NT2/D1 (cell line): ENCODE measurements around the gene ZNF77.

Source experiments
- DNase-seq: peaks from one replicate; pipeline ENCODE4 v3.0.0-alpha.2; 2011; ENCODE audit warnings: low read depth, low spot score
- H3K27me3 ChIP-seq: 2 replicates; pipeline ENCODE4 v1.6.0; 2011; ENCODE audit warnings: mild to moderate bottlenecking; ENCODE audit not compliant: insufficient read length, insufficient read depth
- H3K36me3 ChIP-seq: 2 replicates; pipeline ENCODE4 v1.6.1; 2011; ENCODE audit warnings: mild to moderate bottlenecking, low read length, mixed read lengths; ENCODE audit not compliant: insufficient read depth, insufficient read length
- H3K4me1 ChIP-seq: 2 replicates; pipeline ENCODE4 v1.5.1; 2011; ENCODE audit not compliant: insufficient read depth, insufficient read length
- H3K4me3 ChIP-seq: 2 replicates; pipeline ENCODE4 v1.5.1; 2011; ENCODE audit warnings: low read depth; ENCODE audit not compliant: insufficient read length
- H3K9ac ChIP-seq: 2 replicates; pipeline ENCODE4 v1.6.0; 2011; ENCODE audit warnings: low read depth; ENCODE audit not compliant: insufficient read length
- H3K9me3 ChIP-seq: 2 replicates; pipeline ENCODE4 v1.5.1; 2011; ENCODE audit warnings: mild to moderate bottlenecking, low read length; ENCODE audit not compliant: insufficient read depth
- SUZ12 ChIP-seq: IDR thresholded peaks from 2 replicates; pipeline ENCODE4 v1.6.1; 2011; ENCODE audit not compliant: insufficient read length, insufficient read depth; ENCODE audit errors: extremely low read depth
- YY1 ChIP-seq: IDR thresholded peaks from 2 replicates; pipeline ENCODE4 v1.6.1; 2011; ENCODE audit not compliant: insufficient read length, insufficient read depth
- ZNF274 ChIP-seq: IDR thresholded peaks from 2 replicates; pipeline ENCODE4 v1.6.1; 2011; ENCODE audit warnings: mild to moderate bottlenecking, low read depth, low read length

The ZNF77 gene

GRCh38 chr19:2977001-2977745, 32.4 kb upstream of the ZNF77 start, which contains the start of gene TLE6:
TLE6 (plus strand) TSS chr19:2977564; CDS start chr19:2978234, 670 bp downstream.
- peak within 1 kb of the TSS; percentile 50 for H3K9ac ChIP-seq
- H3K4me3 ChIP-seq = peak within 1 kb of the TSS; percentile 22
- peaks cover 92% of the 10 kb centered on the region for H3K27me3 ChIP-seq
- no peaks in the 10 kb centered on the region for H3K9me3 ChIP-seq
- TF ChIP-seq ZNF274 = no peak
- peak; percentile 94 for DNase-seq
- H3K4me1 ChIP-seq = peaks cover 14% of the 10 kb centered on the region
- no peaks in the 10 kb centered on the region for H3K36me3 ChIP-seq

DNA sequence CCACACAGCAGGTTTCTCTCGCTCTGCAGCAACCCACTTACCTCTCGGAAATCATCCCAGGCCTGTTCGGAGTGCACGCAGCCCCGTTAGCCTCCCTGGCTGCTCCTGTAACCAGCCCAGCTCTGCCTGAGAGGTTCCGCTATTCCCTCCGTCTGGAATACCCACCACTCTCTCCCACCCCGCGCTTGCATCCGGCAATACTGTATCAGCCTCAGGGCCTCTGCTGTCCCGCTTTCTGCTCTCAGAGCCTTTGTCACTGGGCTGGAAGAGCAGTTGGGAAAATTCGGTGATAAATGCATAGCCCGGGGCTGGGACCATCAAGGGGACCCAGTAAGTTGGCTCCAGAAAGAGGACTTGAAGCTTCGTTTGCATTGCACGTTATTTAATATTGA, 31.8 kb upstream of the ZNF77 start:
- Histone ChIP-seq H3K27me3 (peaks cover 92% of the 10 kb centered on the region), H3K4me1 (peaks cover 13% of the 10 kb centered on the region), H3K9me3 (no peaks in the 10 kb centered on the region), H3K9ac (no peak overlapping the region), H3K4me3 (peak overlapping the region; percentile 22), H3K36me3 (no peaks in the 10 kb centered on the region)
- TF ChIP-seq SUZ12 = no peak
- TF ChIP-seq ZNF274 = no peak
- no peak for TF ChIP-seq YY1
- no peak for DNase-seq

GRCh38 chr19:2974342-2975041, 29.7 kb upstream of the ZNF77 start:
- H3K9me3 ChIP-seq = no peaks in the 10 kb centered on the region
- H3K36me3 ChIP-seq = no peaks in the 10 kb centered on the region
- no peak for TF ChIP-seq SUZ12
- H3K4me1 ChIP-seq = peaks cover 14% of the 10 kb centered on the region
- no peak for DNase-seq
- peaks cover 71% of the 10 kb centered on the region for H3K27me3 ChIP-seq
- no peak overlapping the region for H3K9ac ChIP-seq
- no peak overlapping the region for H3K4me3 ChIP-seq

DNA sequence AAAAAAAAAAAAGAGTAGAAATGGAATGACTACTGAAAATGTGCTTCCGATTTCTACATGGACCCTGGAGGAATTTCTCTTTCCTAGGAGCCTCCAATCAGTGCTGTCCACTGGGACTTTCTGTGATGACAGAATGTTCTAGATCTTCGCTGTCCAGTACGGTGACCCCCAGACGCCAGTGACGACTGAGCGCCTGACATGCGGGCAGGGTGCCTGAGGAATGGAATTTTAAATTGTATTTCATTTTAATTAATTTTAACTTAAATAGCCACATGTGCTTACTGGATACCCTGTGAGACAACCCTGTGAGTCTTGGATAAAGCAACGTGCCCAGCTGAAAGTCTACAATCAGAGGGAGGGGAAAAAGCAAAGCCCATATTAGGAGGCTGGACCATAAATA, 28.5 kb upstream of the ZNF77 start:
- no peaks in the 10 kb centered on the region for H3K36me3 ChIP-seq
- peaks cover 58% of the 10 kb centered on the region for H3K27me3 ChIP-seq
- no peak overlapping the region for H3K4me3 ChIP-seq
- H3K4me1 ChIP-seq = peaks cover 13% of the 10 kb centered on the region
- DNase-seq = no peak
- H3K9me3 ChIP-seq = no peaks in the 10 kb centered on the region
- H3K9ac ChIP-seq = no peak overlapping the region
- no peak for TF ChIP-seq YY1
- no peak for TF ChIP-seq ZNF274
- TF ChIP-seq SUZ12 = no peak

- H3K9me3 ChIP-seq = no peaks in the 10 kb centered on the region
- no peak overlapping the region for H3K9ac ChIP-seq
- no peak for TF ChIP-seq YY1
- TF ChIP-seq SUZ12 = no peak
- no peak for TF ChIP-seq ZNF274
- peaks cover 33% of the 10 kb centered on the region for H3K27me3 ChIP-seq
- H3K4me3 ChIP-seq = no peak overlapping the region
- H3K4me1 ChIP-seq = peaks cover 2% of the 10 kb centered on the region
- no peak for DNase-seq
- H3K36me3 ChIP-seq = no peaks in the 10 kb centered on the region
These were observed 25.5 kb upstream of the ZNF77 start for GRCh38 chr19:2970201-2970835.

GRCh38 chr19:2969104-2969504, 24.3 kb upstream of the ZNF77 start:
- no peak for TF ChIP-seq SUZ12
- TF ChIP-seq ZNF274 = no peak
- no peak for TF ChIP-seq YY1
- H3K4me3 ChIP-seq = no peak overlapping the region
- DNase-seq = no peak
- H3K9me3 ChIP-seq = no peaks in the 10 kb centered on the region
- H3K27me3 ChIP-seq = peaks cover 21% of the 10 kb centered on the region
- H3K9ac ChIP-seq = no peak overlapping the region
- peaks cover 2% of the 10 kb centered on the region for H3K4me1 ChIP-seq
- no peaks in the 10 kb centered on the region for H3K36me3 ChIP-seq

- Histone ChIP-seq H3K27me3 (peaks cover 10% of the 10 kb centered on the region), H3K4me3 (no peak overlapping the region), H3K4me1 (peaks cover 2% of the 10 kb centered on the region), H3K36me3 (no peaks in the 10 kb centered on the region), H3K9me3 (no peaks in the 10 kb centered on the region), H3K9ac (no peak overlapping the region)
- no peak for DNase-seq
- TF ChIP-seq SUZ12 (no peak), ZNF274 (no peak), YY1 (no peak)
These were observed 23.2 kb upstream of the ZNF77 start for GRCh38 chr19:2967972-2968371.
